IPS-18c (cell line): Measurements from ENCODE around the gene NAV2.

Experiments used
- H3K4me3 ChIP-seq: 2 replicates; pipeline ENCODE4 v1.7.0; 2013; ENCODE audit warnings: low read depth, mild to moderate bottlenecking, low read length, moderate library complexity; ENCODE audit not compliant: insufficient read depth
- H3K9me3 ChIP-seq: one replicate; pipeline ENCODE4 v1.6.1; 2013; ENCODE audit warnings: mild to moderate bottlenecking, low read length, moderate library complexity; ENCODE audit not compliant: control insufficient read depth, insufficient read depth

The NAV2 gene

GRCh38 chr11:19979519-19979845 lies 266.8 kb downstream of the NAV2 start:
- H3K4me3 ChIP-seq: no peak overlapping the region
- no peaks in the 10 kb centered on the region for H3K9me3 ChIP-seq

GRCh38 chr11:19980388-19980787 lies 267.8 kb downstream of the NAV2 start:
- H3K9me3 ChIP-seq: no peaks in the 10 kb centered on the region
- H3K4me3 ChIP-seq: no peak overlapping the region

- no peak overlapping the region for H3K4me3 ChIP-seq
- H3K9me3 ChIP-seq: no peaks in the 10 kb centered on the region
These were observed 268.5 kb downstream of the NAV2 start for GRCh38 chr11:19980957-19981669.

GRCh38 chr11:19982774-19983495 lies 270.3 kb downstream of the NAV2 start:
- Histone ChIP-seq H3K9me3 (no peaks in the 10 kb centered on the region), H3K4me3 (no peak overlapping the region)

GRCh38 chr11:19984048-19984742 lies 271.6 kb downstream of the NAV2 start:
- no peaks in the 10 kb centered on the region for H3K9me3 ChIP-seq
- H3K4me3 ChIP-seq: no peak overlapping the region

- no peaks in the 10 kb centered on the region for H3K9me3 ChIP-seq
- H3K4me3 ChIP-seq: no peak overlapping the region
These were observed 272.5 kb downstream of the NAV2 start for GRCh38 chr11:19985111-19985510.

GRCh38 chr11:19987331-19987801 lies 274.7 kb downstream of the NAV2 start:
- no peak overlapping the region for H3K4me3 ChIP-seq
- H3K9me3 ChIP-seq: no peaks in the 10 kb centered on the region

- Histone ChIP-seq H3K9me3 (no peaks in the 10 kb centered on the region), H3K4me3 (no peak overlapping the region)
These were observed 276.0 kb downstream of the NAV2 start for GRCh38 chr11:19988598-19988997.

GRCh38 chr11:19989191-19989590 lies 276.6 kb downstream of the NAV2 start:
- Histone ChIP-seq H3K9me3 (no peaks in the 10 kb centered on the region), H3K4me3 (no peak overlapping the region)

GRCh38 chr11:19992162-19992561 lies 279.5 kb downstream of the NAV2 start:
- H3K9me3 ChIP-seq: no peaks in the 10 kb centered on the region
- H3K4me3 ChIP-seq: no peak overlapping the region

GRCh38 chr11:19992998-19993397 lies 280.4 kb downstream of the NAV2 start:
- H3K9me3 ChIP-seq: no peaks in the 10 kb centered on the region
- no peak overlapping the region for H3K4me3 ChIP-seq

- no peaks in the 10 kb centered on the region for H3K9me3 ChIP-seq
- no peak overlapping the region for H3K4me3 ChIP-seq
These were observed 282.0 kb downstream of the NAV2 start for GRCh38 chr11:19994672-19995071.

GRCh38 chr11:19995145-19995544 lies 282.5 kb downstream of the NAV2 start:
- no peaks in the 10 kb centered on the region for H3K9me3 ChIP-seq

GRCh38 chr11:19996571-19996970 lies 283.9 kb downstream of the NAV2 start:
- no peaks in the 10 kb centered on the region for H3K9me3 ChIP-seq

More at GRCh38 chr11:19995145-19995544, 282.5 kb downstream of the NAV2 start:
- no peak overlapping the region for H3K4me3 ChIP-seq

GRCh38 chr11:20000022-20000350 lies 287.3 kb downstream of the NAV2 start:
- no peaks in the 10 kb centered on the region for H3K9me3 ChIP-seq
- H3K4me3 ChIP-seq: no peak overlapping the region

More at GRCh38 chr11:19996571-19996970, 283.9 kb downstream of the NAV2 start:
- H3K4me3 ChIP-seq: no peak overlapping the region

GRCh38 chr11:20000351-20001134 lies 287.9 kb downstream of the NAV2 start:
- H3K4me3 ChIP-seq: no peak overlapping the region
- H3K9me3 ChIP-seq: no peaks in the 10 kb centered on the region
